Measurements from ENCODE around the gene FTL.

FTL gene

GRCh38 chr19:48970923-48971395 is 5.8 kb downstream of the FTL start:
- Histone ChIP-seq H3K9me3 (no peaks in the 10 kb centered on the region), H3K4me1 (peaks cover 13% of the 10 kb centered on the region), H3K36me3 (peaks cover 36% of the 10 kb centered on the region), H3K27me3 (no peaks in the 10 kb centered on the region), H3K4me3 (ENCODE audit: low read depth, low read length) (no peak overlapping the region)
- DNase-seq: peak; percentile 93
- peak; percentile 94 for TF ChIP-seq CTCF (IDR thresholded peaks at IDR 0.05; ENCODE audit: low read depth, low read length)

- Histone ChIP-seq H3K36me3 (no peaks in the 10 kb centered on the region), H3K27me3 (no peaks in the 10 kb centered on the region), H3K4me3 (ENCODE audit: low read depth, low read length) (no peak overlapping the region), H3K4me1 (no peaks in the 10 kb centered on the region), H3K9me3 (no peaks in the 10 kb centered on the region)
- peak; percentile 20; the same call in 1 of the 2 replicates for TF ChIP-seq CTCF (IDR thresholded peaks at IDR 0.05; ENCODE audit: low read depth, low read length)
- DNase-seq: peak; percentile 71
Observed at GRCh38 chr19:48975947-48976847, 11.1 kb downstream of the FTL start.

- Histone ChIP-seq H3K27me3 (no peaks in the 10 kb centered on the region), H3K9me3 (no peaks in the 10 kb centered on the region), H3K4me3 (ENCODE audit: low read depth, low read length) (no peak overlapping the region), H3K4me1 (no peaks in the 10 kb centered on the region), H3K36me3 (no peaks in the 10 kb centered on the region)
- DNase-seq: no peak
- no peak for TF ChIP-seq CTCF (IDR thresholded peaks at IDR 0.05; ENCODE audit: low read depth, low read length)
Observed at GRCh38 chr19:48977061-48977460, 12.0 kb downstream of the FTL start.

GRCh38 chr19:48982280-48982679 is 17.2 kb downstream of the FTL start:
- peaks cover 17% of the 10 kb centered on the region; the same call in 1 of the 2 replicates for H3K36me3 ChIP-seq
- TF ChIP-seq CTCF (IDR thresholded peaks at IDR 0.05; ENCODE audit: low read depth, low read length): no peak

GRCh38 chr19:48985711-48986110 is 20.6 kb downstream of the FTL start:
- Histone ChIP-seq H3K4me3 (ENCODE audit: low read depth, low read length) (no peak overlapping the region), H3K27me3 (no peaks in the 10 kb centered on the region), H3K36me3 (peaks cover 22% of the 10 kb centered on the region; the same call in 1 of the 2 replicates), H3K4me1 (no peaks in the 10 kb centered on the region), H3K9me3 (no peaks in the 10 kb centered on the region)
- no peak for DNase-seq
- no peak for TF ChIP-seq CTCF (IDR thresholded peaks at IDR 0.05; ENCODE audit: low read depth, low read length)

More at GRCh38 chr19:48982280-48982679, 17.2 kb downstream of the FTL start:
- H3K9me3 ChIP-seq: no peaks in the 10 kb centered on the region
- no peak for DNase-seq
- no peaks in the 10 kb centered on the region for H3K4me1 ChIP-seq
- no peaks in the 10 kb centered on the region for H3K27me3 ChIP-seq
- H3K4me3 ChIP-seq (ENCODE audit: low read depth, low read length): no peak overlapping the region

- Histone ChIP-seq H3K4me3 (ENCODE audit: low read depth, low read length) (no peak overlapping the region), H3K27me3 (no peaks in the 10 kb centered on the region), H3K9me3 (no peaks in the 10 kb centered on the region), H3K36me3 (peaks cover 24% of the 10 kb centered on the region; the same call in 1 of the 2 replicates), H3K4me1 (no peaks in the 10 kb centered on the region)
- DNase-seq: no peak
- TF ChIP-seq CTCF (IDR thresholded peaks at IDR 0.05; ENCODE audit: low read depth, low read length): no peak
Observed at GRCh38 chr19:48986211-48986610, 21.1 kb downstream of the FTL start.

All from BE2C (cell line).